H9 (cell line): ENCODE measurements around the gene AKT1S1. TPM values are rescaled to one million over a fixed set of nuclear protein-coding genes. Genes with fewer than 3 reads are reported as not detected.
A peak's percentile ranks its signal among the peaks of the same experiment; 100 is the strongest.

ENCODE experiments used
- DNase-seq: peaks from one replicate; pipeline ENCODE4 v3.0.0-alpha.2; 2017
- H2AFZ ChIP-seq: one replicate; pipeline ENCODE4 v1.6.1; 2013; ENCODE audit warnings: mild to moderate bottlenecking, low read length, control low read depth, moderate library complexity
- H2AK5ac ChIP-seq: 2 replicates; pipeline ENCODE4 v1.6.1; 2013; ENCODE audit warnings: low read length, control low read depth, mixed read lengths; ENCODE audit not compliant: insufficient read length
- H2BK120ac ChIP-seq: one replicate; pipeline ENCODE4 v1.6.1; 2013; ENCODE audit warnings: low read depth, mild to moderate bottlenecking, low read length, control low read depth, inconsistent platforms; ENCODE audit not compliant: poor library complexity, severe bottlenecking
- H2BK12ac ChIP-seq: 2 replicates; pipeline ENCODE4 v1.6.1; 2013; ENCODE audit warnings: low read length, control low read depth, mixed read lengths, low read depth; ENCODE audit not compliant: insufficient read length
- H2BK15ac ChIP-seq: 2 replicates; pipeline ENCODE4 v1.6.1; 2013; ENCODE audit warnings: low read depth, low read length, control low read depth
- H2BK20ac ChIP-seq: one replicate; pipeline ENCODE4 v1.6.1; 2013; ENCODE audit warnings: low read depth, mild to moderate bottlenecking, low read length, control low read depth, inconsistent platforms; ENCODE audit not compliant: poor library complexity, severe bottlenecking
- H2BK5ac ChIP-seq: 2 replicates; pipeline ENCODE4 v1.6.1; 2013; ENCODE audit warnings: low read length, control low read depth, mixed read lengths; ENCODE audit not compliant: insufficient read length
- H3K14ac ChIP-seq: 2 replicates; pipeline ENCODE4 v1.6.1; 2013; ENCODE audit warnings: low read length, control low read depth; ENCODE audit not compliant: insufficient read depth
- H3K18ac ChIP-seq: 2 replicates; pipeline ENCODE4 v1.6.1; 2013; ENCODE audit warnings: low read depth, mild to moderate bottlenecking, mixed read lengths, low read length, control low read depth; ENCODE audit not compliant: insufficient read length
- H3K23ac ChIP-seq: 2 replicates; pipeline ENCODE4 v1.6.1; 2013; ENCODE audit warnings: low read length, control low read depth, mixed read lengths, low read depth; ENCODE audit not compliant: insufficient read length
- H3K23me2 ChIP-seq: 2 replicates; pipeline ENCODE4 v1.6.1; 2013; ENCODE audit warnings: low read depth, mild to moderate bottlenecking, mixed read lengths, low read length, control low read depth; ENCODE audit not compliant: insufficient read length, poor library complexity, severe bottlenecking
- H3K27ac ChIP-seq: 2 replicates; pipeline ENCODE4 v1.5.1; 2013; ENCODE audit warnings: low read length, control low read depth, mixed read lengths, low read depth; ENCODE audit not compliant: insufficient read length
- H3K27me3 ChIP-seq: 2 replicates; pipeline ENCODE4 v1.6.1; 2013; ENCODE audit warnings: low read length, control low read depth, inconsistent platforms; ENCODE audit not compliant: insufficient read depth
- H3K4ac ChIP-seq: 2 replicates; pipeline ENCODE4 v1.6.1; 2013; ENCODE audit warnings: low read depth, mild to moderate bottlenecking, control low read depth, inconsistent platforms, low read length, moderate library complexity
- H3K4me1 ChIP-seq: 2 replicates; pipeline ENCODE4 v1.6.1; 2013; ENCODE audit warnings: low read length, control low read depth, inconsistent platforms; ENCODE audit not compliant: insufficient read depth
- H3K4me2 ChIP-seq: 2 replicates; pipeline ENCODE4 v1.6.1; 2013; ENCODE audit warnings: low read length, control low read depth, mixed read lengths; ENCODE audit not compliant: insufficient read length, insufficient read depth
- H3K56ac ChIP-seq: 2 replicates; pipeline ENCODE4 v1.6.1; 2013; ENCODE audit warnings: low read depth, mild to moderate bottlenecking, mixed read lengths, low read length, control low read depth; ENCODE audit not compliant: insufficient read length
- H3K79me1 ChIP-seq: 2 replicates; pipeline ENCODE4 v1.6.1; 2013; ENCODE audit warnings: low read depth, mild to moderate bottlenecking, moderate library complexity, low read length, control low read depth, inconsistent platforms; ENCODE audit not compliant: insufficient read depth, poor library complexity, severe bottlenecking
- H3K79me2 ChIP-seq: 2 replicates; pipeline ENCODE4 v1.6.1; 2013; ENCODE audit warnings: low read length, control low read depth, inconsistent platforms; ENCODE audit not compliant: insufficient read depth
- H3K9ac ChIP-seq: 2 replicates; pipeline ENCODE4 v1.6.1; 2013; ENCODE audit warnings: low read length, control low read depth, mixed read lengths; ENCODE audit not compliant: insufficient read length; ENCODE audit errors: extremely low read depth
- H3K9me3 ChIP-seq: one replicate; pipeline ENCODE4 v1.6.1; 2013; ENCODE audit warnings: low read depth, low read length, inconsistent platforms; ENCODE audit not compliant: control insufficient read depth
- H3T11ph ChIP-seq: one replicate; pipeline ENCODE4 v1.6.1; 2013; ENCODE audit warnings: mild to moderate bottlenecking, low read length, control low read depth, inconsistent platforms
- H4K20me1 ChIP-seq: one replicate; pipeline ENCODE4 v1.6.1; 2013; ENCODE audit not compliant: control insufficient read depth, insufficient read length, insufficient read depth
- H4K5ac ChIP-seq: 2 replicates; pipeline ENCODE4 v1.6.1; 2013; ENCODE audit warnings: low read depth, mild to moderate bottlenecking, mixed read lengths, low read length, control low read depth; ENCODE audit not compliant: insufficient read length
- H4K8ac ChIP-seq: replicated peaks from 2 replicates; pipeline ENCODE4 v1.6.1; 2013; ENCODE audit warnings: low read length, control low read depth, mixed read lengths, low read depth; ENCODE audit not compliant: insufficient read length
- H4K91ac ChIP-seq: 2 replicates; pipeline ENCODE4 v1.6.1; 2013; ENCODE audit warnings: low read depth, mild to moderate bottlenecking, moderate library complexity, mixed read lengths, low read length, control low read depth; ENCODE audit not compliant: insufficient read length
- H3K27ac Mint-ChIP-seq, 3 experiments: 2 replicates in 2 of 3; 3 replicates in 1 of 3; pipeline ENCODE4 v1.8.0; 2020 to 2021; ENCODE audit warnings: mixed read lengths in 3 of 3, mild to moderate bottlenecking in 1 of 3, moderate library complexity in 1 of 3
- H3K27me3 Mint-ChIP-seq: 2 replicates; pipeline ENCODE4 v1.8.0; 2021; ENCODE audit warnings: low read depth, mild to moderate bottlenecking, moderate library complexity, mixed read lengths
- H3K36me3 Mint-ChIP-seq, 3 experiments: 2 replicates in 2 of 3; 3 replicates in 1 of 3; pipeline ENCODE4 v1.8.0; 2020 to 2021; ENCODE audit warnings: low read depth in 3 of 3, mixed read lengths in 3 of 3; ENCODE audit not compliant: insufficient read depth in 1 of 3
- H3K4me1 Mint-ChIP-seq, 2 experiments: 2 replicates each; pipeline ENCODE4 v1.8.0; 2020; ENCODE audit warnings: mixed read lengths in 2 of 2
- H3K4me3 Mint-ChIP-seq, 2 experiments: 2 replicates in 1 of 2; 3 replicates in 1 of 2; pipeline ENCODE4 v1.8.0; 2020 to 2021; ENCODE audit warnings: mild to moderate bottlenecking in 2 of 2, mixed read lengths in 2 of 2, moderate library complexity in 1 of 2
- H3K9me3 Mint-ChIP-seq, 2 experiments: 2 replicates in 1 of 2; 3 replicates in 1 of 2; pipeline ENCODE4 v1.8.0; 2020; ENCODE audit warnings: mild to moderate bottlenecking in 2 of 2, mixed read lengths in 2 of 2, moderate library complexity in 1 of 2
- WGBS: extraction: QIAGEN DNeasy Blood & Tissue Kit; methylation state at CpG from one replicate; pipeline ENCODE4 v1.1.7; 2013; ENCODE audit warnings: missing lambda C conversion rate, low lambda C conversion rate, mixed read lengths; ENCODE audit not compliant: insufficient read length; ENCODE audit errors: extremely low coverage; 5-methylcytosine and 5-hydroxymethylcytosine counted together
- total RNA-seq: library from RNA; stranded (reverse); gene quantifications from 2 replicates; pipeline ENCODE4 v1.2.1, GENCODE V29; 2021
- TF ChIP-seq, protein P1 (sequence below): fragments of 200-600 bp; sonication (generic); conservative IDR thresholded peaks from 3 replicates; pipeline ENCODE4 v1.8.0; 2021; ENCODE audit warnings: antibody characterized with exemption, mild to moderate bottlenecking

AKT1S1 gene
- total RNA-seq, 1 experiment from 2014 or later, result 43.5 TPM

GRCh38 chr19:49851456-49852259, 25.5 kb downstream of the AKT1S1 start:
- H3T11ph ChIP-seq, result no peak overlapping the region
- H3K27me3 Mint-ChIP-seq, result no peaks in the 10 kb centered on the region; the same call in none of the 2 replicates
- H3K4me2 ChIP-seq, result peak overlapping the region; percentile 90
- H2BK120ac ChIP-seq, result no peak overlapping the region
- peaks cover 22 to 27% of the 10 kb centered on the region in 2 experiments for H3K4me1 Mint-ChIP-seq
- H3K23ac ChIP-seq, result no peak overlapping the region
- no peak overlapping the region for H2AK5ac ChIP-seq
- peak overlapping the region; percentile 80 to 81 for H3K4me3 Mint-ChIP-seq
- H2BK12ac ChIP-seq, result no peak overlapping the region
- H4K8ac ChIP-seq, result no peak overlapping the region
- H3K14ac ChIP-seq, result no peak overlapping the region
- no peak overlapping the region for H4K91ac ChIP-seq
- no peak overlapping the region for H3K4ac ChIP-seq
- H2BK15ac ChIP-seq, result no peak overlapping the region
- no peak overlapping the region for H4K5ac ChIP-seq
- no peak overlapping the region for H2BK20ac ChIP-seq
- peaks cover 9% of the 10 kb centered on the region; the same call in 1 of the 2 replicates for H3K79me2 ChIP-seq
- H3K27ac ChIP-seq, result no peak overlapping the region
- H3K9ac ChIP-seq, result peak overlapping the region; percentile 48
- H3K18ac ChIP-seq, result no peak overlapping the region
- peaks cover 33 to 52% (median 43%) of the 10 kb centered on the region in 3 experiments for H3K36me3 Mint-ChIP-seq
- no peak overlapping the region for H2BK5ac ChIP-seq
- H3K27ac Mint-ChIP-seq, result 0 out of 7 replicates have a peak overlapping the region, but pooled peaks of 2 of the 3 experiments have one; percentile 22 to 35
- peaks cover 10% of the 10 kb centered on the region for H3K23me2 ChIP-seq
- WGBS, result no CpG with 5 or more reads among the region's 78 CpGs
- no peak overlapping the region for H3K56ac ChIP-seq
- TF ChIP-seq, protein P1, sequence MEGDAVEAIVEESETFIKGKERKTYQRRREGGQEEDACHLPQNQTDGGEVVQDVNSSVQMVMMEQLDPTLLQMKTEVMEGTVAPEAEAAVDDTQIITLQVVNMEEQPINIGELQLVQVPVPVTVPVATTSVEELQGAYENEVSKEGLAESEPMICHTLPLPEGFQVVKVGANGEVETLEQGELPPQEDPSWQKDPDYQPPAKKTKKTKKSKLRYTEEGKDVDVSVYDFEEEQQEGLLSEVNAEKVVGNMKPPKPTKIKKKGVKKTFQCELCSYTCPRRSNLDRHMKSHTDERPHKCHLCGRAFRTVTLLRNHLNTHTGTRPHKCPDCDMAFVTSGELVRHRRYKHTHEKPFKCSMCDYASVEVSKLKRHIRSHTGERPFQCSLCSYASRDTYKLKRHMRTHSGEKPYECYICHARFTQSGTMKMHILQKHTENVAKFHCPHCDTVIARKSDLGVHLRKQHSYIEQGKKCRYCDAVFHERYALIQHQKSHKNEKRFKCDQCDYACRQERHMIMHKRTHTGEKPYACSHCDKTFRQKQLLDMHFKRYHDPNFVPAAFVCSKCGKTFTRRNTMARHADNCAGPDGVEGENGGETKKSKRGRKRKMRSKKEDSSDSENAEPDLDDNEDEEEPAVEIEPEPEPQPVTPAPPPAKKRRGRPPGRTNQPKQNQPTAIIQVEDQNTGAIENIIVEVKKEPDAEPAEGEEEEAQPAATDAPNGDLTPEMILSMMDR, result no peak
- DNase-seq, result peak; percentile 82
- H3K4me1 ChIP-seq, result no peaks in the 10 kb centered on the region; the same call in 1 of the 2 replicates
- H2AFZ ChIP-seq, result no peak overlapping the region
- H3K9me3 ChIP-seq, result no peaks in the 10 kb centered on the region
- H4K20me1 ChIP-seq, result peaks cover 3% of the 10 kb centered on the region
- peaks cover 11% of the 10 kb centered on the region for H3K79me1 ChIP-seq
- no peaks in the 10 kb centered on the region for H3K27me3 ChIP-seq
- peaks cover 0 to 4% of the 10 kb centered on the region in 2 experiments; a peak in 2 of 5 replicates for H3K9me3 Mint-ChIP-seq
